Cardiac fibroblast (primary cell): Measurements from ENCODE around the gene NRXN3.
A peak's percentile ranks its signal among the peaks of the same experiment; 100 is the strongest.

Source experiments
- DNase-seq, 2 donors: peaks; one replicate each; pipeline versions ENCODE4 v3.0.0 to v3.0.0-alpha.2; 2010; ENCODE audit warnings: low read depth in 2 of 2
- H3K4me3 ChIP-seq, 2 donors: replicated peaks in 1 of 2; 1 replicate in 1 of 2; 2 replicates in 1 of 2; pipeline ENCODE4 v1.5.1; 2011; ENCODE audit warnings: low read depth in 2 of 2, low read length in 2 of 2, mild to moderate bottlenecking in 2 of 2, moderate library complexity in 1 of 2
- CTCF ChIP-seq: IDR thresholded peaks from one replicate; pipeline ENCODE4 v1.5.1; 2011; ENCODE audit warnings: low read depth, mild to moderate bottlenecking, low read length, inconsistent platforms

The NRXN3 gene

GRCh38 chr14:78970677-78971076 lies 800.5 kb downstream of the NRXN3 start:
- TF ChIP-seq CTCF = no peak
- no peak overlapping the region for H3K4me3 ChIP-seq
- DNase-seq = no peak

- no peak for DNase-seq
- H3K4me3 ChIP-seq = no peak overlapping the region
- TF ChIP-seq CTCF = no peak
These were observed 802.3 kb downstream of the NRXN3 start for GRCh38 chr14:78972440-78972839.

- no peak overlapping the region for H3K4me3 ChIP-seq
- TF ChIP-seq CTCF = no peak
- peak; percentile 28 to 89 for DNase-seq
These were observed 804.5 kb downstream of the NRXN3 start for GRCh38 chr14:78974691-78975090.

- no peak for DNase-seq
- no peak for TF ChIP-seq CTCF
These were observed 805.6 kb downstream of the NRXN3 start for GRCh38 chr14:78975734-78976133.

GRCh38 chr14:78978896-78979295 lies 808.7 kb downstream of the NRXN3 start:
- no peak for TF ChIP-seq CTCF

More at GRCh38 chr14:78975734-78976133, 805.6 kb downstream of the NRXN3 start:
- no peak overlapping the region for H3K4me3 ChIP-seq

GRCh38 chr14:78982551-78982950 lies 812.4 kb downstream of the NRXN3 start:
- no peak for TF ChIP-seq CTCF
- DNase-seq = peak; percentile 31 to 50

More at GRCh38 chr14:78978896-78979295, 808.7 kb downstream of the NRXN3 start:
- DNase-seq = no peak
- no peak overlapping the region for H3K4me3 ChIP-seq

GRCh38 chr14:78983126-78983525 lies 813.0 kb downstream of the NRXN3 start:
- no peak for TF ChIP-seq CTCF
- peak; percentile 52 to 65 for DNase-seq
- H3K4me3 ChIP-seq = no peak overlapping the region

More at GRCh38 chr14:78982551-78982950, 812.4 kb downstream of the NRXN3 start:
- no peak overlapping the region for H3K4me3 ChIP-seq
